GM18502 (cell line): ENCODE measurements around the gene CTNNBIP1.

Experiments used
- ATAC-seq: cut with Tn5 transposase; IDR thresholded peaks from one replicate; pipeline ENCODE4 v1.9.1; 2021; ENCODE audit warnings: mild to moderate bottlenecking; ENCODE audit not compliant: unreplicated experiment, poor library complexity

The CTNNBIP1 gene

GRCh38 chr1:9841460-9841859, 68.6 kb downstream of the CTNNBIP1 start:
- no peak for ATAC-seq

GRCh38 chr1:9840176-9840575, 69.9 kb downstream of the CTNNBIP1 start:
- ATAC-seq: no peak

- ATAC-seq: no peak
Measured at GRCh38 chr1:9838946-9839345, 71.1 kb downstream of the CTNNBIP1 start.

GRCh38 chr1:9836632-9836960, 73.5 kb downstream of the CTNNBIP1 start:
- ATAC-seq: no peak

- no peak for ATAC-seq
Measured at GRCh38 chr1:9835758-9836631, 74.1 kb downstream of the CTNNBIP1 start.

- ATAC-seq: no peak
Measured at GRCh38 chr1:9835404-9835757, 74.7 kb downstream of the CTNNBIP1 start.

- ATAC-seq: no peak
Measured at GRCh38 chr1:9833632-9834031, 76.4 kb downstream of the CTNNBIP1 start.

GRCh38 chr1:9827558-9828185, 82.4 kb downstream of the CTNNBIP1 start:
- no peak for ATAC-seq

GRCh38 chr1:9826616-9827015, 83.5 kb downstream of the CTNNBIP1 start:
- ATAC-seq: no peak

GRCh38 chr1:9826087-9826486, 84.0 kb downstream of the CTNNBIP1 start:
- ATAC-seq: no peak

GRCh38 chr1:9825093-9826074, 84.7 kb downstream of the CTNNBIP1 start:
- ATAC-seq: no peak

- ATAC-seq: no peak
Measured at GRCh38 chr1:9824702-9825089, 85.4 kb downstream of the CTNNBIP1 start.

- peak; percentile 60 for ATAC-seq
Measured at GRCh38 chr1:9823943-9824701, 85.9 kb downstream of the CTNNBIP1 start, which contains the start of gene CLSTN1. Gene CLSTN1 (minus strand): TSS chr1:9823965. CDS start chr1:9823733, 232 bp downstream.

GRCh38 chr1:9823693-9823942, 86.5 kb downstream of the CTNNBIP1 start:
- no peak for ATAC-seq

- peak; percentile 29 for ATAC-seq
Measured at GRCh38 chr1:9822897-9823692, 87.0 kb downstream of the CTNNBIP1 start.

- ATAC-seq: no peak
Measured at GRCh38 chr1:9822490-9822889, 87.6 kb downstream of the CTNNBIP1 start.

GRCh38 chr1:9821710-9822109, 88.4 kb downstream of the CTNNBIP1 start:
- no peak for ATAC-seq

- ATAC-seq: no peak
Measured at GRCh38 chr1:9820521-9820920, 89.5 kb downstream of the CTNNBIP1 start.

GRCh38 chr1:9817734-9818133, 92.3 kb downstream of the CTNNBIP1 start:
- no peak for ATAC-seq

GRCh38 chr1:9816199-9816598, 93.9 kb downstream of the CTNNBIP1 start:
- ATAC-seq: no peak
